Activated CD4-positive, alpha-beta T cell treated with anti-CD3 and anti-CD28 coated beads, Interleukin-2, amount 50 U/mL, for 4 hours (primary cell): Measurements from ENCODE around the gene NCAPG2.
"Not testable (repeated sequence)": the region's sequence is repeated elsewhere in the genome, so short reads cannot be mapped to it uniquely, and the experiment has no call there.

Experiments
- DNase-seq, 2 experiments: peaks; one replicate each; pipeline ENCODE4 v3.0.0-alpha.2; 2020

NCAPG2 gene

DNA sequence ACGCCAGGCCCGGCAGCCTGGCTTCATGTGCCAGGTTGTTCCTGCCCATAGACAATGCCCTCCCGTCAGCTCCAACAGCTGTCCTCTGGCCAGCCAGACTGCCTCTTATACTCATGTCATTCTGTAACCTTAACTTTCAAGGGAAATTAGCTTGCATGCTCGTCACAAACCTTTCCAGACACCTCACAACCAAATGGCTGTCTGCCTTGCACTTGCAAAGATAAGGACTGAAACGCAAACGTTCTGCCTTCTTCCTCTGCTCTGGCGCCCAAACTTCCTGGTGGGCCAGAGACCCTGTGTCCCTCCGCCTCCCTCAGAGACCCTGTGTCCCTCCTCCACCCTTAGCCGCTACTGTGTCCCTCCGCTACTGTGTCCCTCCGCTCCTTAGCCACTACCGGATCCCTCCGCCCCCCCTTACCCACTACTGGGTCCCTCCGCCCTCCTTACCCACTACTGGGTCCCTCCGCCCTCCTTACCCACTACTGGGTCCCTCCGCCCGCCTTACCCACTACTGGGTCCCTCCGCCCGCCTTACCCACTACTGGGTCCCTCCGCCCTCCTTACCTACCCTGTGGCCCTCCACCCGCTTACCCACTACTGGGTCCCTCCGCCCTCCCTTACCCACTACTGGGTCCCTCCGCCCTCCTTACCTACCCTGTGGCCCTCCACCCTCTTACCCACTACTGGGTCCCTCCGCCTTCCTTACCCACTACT is 37.5 kb downstream of the NCAPG2 start:
- DNase-seq = not testable (repeated sequence)

DNA sequence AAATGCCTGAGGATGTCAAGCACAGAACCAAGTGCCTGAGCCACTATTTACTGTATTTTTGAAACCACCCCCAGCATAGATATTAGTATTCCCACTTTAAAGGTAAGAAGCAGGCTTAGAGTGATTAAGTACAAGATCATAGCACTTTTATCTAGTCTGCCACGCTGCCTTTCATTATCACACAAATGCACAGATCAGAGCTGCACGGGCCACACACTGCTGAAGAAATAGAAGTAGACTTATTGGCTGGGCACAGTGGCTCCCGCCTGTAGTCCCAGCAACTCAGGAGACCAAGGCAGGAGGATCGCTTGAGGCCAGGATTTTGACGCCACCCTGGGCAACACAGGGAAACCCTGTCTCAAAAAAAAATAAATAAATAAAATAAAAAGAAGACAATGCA is 38.2 kb downstream of the NCAPG2 start:
- DNase-seq = no peak

DNA sequence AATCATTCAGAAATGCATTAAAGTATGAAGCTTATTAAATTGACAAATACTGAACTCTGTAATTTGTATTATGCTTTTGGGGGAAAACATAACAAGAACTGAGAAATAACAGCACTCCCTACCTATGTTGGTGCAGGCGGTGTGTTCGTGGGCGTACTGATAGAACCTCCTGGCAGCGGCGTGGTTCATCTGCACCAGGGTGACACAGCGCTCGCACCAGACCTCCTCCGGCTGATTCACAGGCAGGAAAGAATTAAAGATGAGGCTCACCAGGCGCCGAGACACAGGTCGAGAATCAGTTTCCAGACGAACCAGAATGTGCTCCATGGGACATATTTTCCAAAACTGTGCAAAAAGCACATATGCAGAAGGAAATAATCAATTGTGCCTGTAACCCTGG is 40.2 kb downstream of the NCAPG2 start:
- peak in 1 of 2 experiments; percentile 13 for DNase-seq

DNA sequence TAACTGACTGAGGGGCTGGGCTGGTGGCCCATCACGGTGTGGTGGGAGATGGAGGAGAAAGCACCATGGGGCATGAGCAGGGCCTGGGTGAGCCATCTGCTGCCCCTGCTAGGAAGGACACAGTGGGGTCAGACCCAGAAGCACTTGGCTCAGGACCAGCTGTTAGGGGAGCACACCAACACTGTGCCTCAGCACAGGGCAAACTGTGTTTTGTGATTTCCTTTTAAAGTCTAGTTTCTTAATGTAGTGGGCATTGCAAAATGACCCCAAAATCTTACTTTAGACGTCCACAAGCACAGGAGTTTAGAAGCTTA is 41.2 kb downstream of the NCAPG2 start:
- DNase-seq = no peak

DNA sequence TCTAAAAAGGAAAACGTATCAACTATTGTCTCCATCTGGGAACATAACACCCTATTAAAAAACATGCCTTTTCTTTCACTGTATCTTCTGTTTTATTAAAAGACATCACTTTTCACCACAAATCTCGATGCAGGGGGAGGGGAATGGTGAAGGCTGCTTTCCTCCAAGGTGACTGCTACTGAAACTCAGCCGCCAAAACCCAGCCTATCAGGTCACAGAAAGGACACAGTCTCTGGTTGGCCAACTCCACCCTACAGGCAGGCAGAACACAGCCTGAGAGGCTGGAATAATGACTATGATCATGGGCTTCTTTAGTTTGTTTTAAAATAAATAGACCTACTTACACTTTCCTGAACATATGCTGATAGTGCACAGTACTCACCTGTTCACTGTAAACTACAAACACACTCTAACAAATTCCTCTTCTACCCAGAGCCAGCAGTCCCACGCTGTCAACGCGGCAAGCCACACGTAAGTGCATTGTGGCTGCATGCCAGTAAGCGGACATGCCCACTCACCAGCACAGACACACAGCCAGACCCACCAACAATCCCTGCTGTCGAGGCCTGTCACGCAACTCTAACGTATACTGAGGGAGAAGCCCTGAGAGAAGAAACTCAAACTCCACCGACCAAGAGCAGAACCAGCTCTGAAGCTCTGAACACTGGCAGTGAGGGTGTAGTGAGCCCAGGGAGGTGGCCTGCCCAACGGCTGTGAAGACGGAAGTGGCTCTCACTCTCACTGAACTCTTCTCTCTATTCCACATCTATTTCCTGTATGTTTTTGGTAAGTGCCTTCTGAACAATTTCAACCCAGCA is 41.8 kb downstream of the NCAPG2 start:
- DNase-seq = no peak

DNA sequence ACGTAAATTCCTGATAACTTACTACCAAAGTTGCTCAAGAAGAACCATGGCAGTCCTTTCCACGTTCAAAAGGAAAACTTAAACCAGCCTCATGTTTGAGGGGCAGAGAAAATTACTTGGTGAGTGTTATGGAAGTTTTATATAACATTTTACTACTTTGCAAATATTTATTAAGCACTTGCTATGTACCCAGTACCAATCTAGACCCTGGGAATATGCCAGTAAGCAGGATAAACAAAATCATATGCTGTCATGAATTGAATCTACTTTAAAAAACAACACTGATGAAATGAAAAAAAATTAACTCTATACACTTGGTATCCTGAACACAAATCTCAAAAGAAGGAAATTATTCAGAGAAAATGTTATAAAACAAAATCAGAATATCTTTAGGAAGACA is 46.1 kb downstream of the NCAPG2 start:
- no peak for DNase-seq

DNA sequence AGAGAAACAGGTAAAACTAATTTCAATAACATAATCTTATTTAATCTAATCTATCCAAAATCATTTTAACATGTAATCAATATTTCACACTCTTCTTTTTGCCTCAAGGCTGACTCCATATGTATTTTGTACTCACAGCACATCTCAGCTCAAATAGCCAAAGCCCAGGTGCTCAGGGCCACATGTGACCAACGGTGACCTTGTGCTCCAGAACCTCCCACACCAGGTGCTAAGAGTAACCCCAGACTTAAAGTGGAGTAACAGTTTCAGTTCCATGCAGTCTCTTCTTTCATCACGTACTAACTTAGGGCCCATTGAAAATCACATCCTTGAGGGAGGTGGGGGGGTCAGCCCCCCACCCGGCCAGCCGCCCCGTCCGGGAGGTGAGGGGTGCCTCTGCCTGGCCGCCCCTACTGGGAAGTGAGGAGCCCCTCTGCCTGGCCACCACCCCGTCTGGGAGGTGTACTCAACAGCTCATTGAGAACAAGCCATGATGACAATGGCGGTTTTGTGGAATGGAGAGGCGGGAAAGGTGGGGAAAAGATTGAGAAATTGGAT is 47.3 kb downstream of the NCAPG2 start:
- no peak for DNase-seq

DNA sequence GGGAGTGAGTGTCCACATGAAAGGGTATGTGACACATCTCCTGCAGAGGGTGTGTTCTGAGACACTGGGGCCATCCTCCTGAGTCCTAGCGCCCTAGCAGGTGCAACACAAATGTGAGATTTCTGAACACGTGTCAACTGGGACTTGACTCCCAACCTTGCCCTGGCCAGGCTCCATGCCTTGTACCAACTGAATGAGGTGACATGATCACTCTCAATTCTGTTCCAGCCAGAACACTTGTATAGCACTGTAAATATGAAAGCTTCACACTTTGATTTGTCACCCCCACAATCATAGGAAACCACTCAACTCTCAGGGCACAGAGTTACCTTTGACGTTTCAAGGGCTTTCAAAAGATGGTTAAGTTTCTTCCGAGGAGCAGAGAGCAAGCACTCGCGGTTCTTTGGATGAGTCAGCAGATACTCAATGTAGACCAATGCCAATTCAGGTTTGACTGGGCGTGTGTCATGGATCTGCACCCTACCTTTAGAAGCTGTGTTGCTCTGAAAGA is 48.6 kb downstream of the NCAPG2 start:
- DNase-seq = no peak

DNA sequence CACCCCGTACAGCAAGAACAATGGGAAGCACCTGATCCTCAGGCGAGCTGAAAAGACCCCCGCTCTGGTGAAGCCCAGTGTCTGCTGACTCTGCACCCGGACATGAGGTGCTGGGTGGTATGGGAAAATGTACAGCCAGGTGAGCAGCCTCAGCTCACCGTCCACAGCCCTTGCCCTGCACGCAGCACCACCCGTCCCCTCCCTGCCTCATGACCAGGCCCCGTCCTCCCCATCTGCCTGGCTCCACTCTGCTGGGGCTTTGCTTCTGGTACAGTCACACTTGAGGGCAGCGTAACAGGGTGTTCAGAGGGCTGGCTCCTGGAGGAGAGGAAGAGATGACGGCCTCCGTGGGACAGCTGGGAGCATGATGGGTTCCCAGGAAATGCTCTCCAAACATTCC is 49.1 kb downstream of the NCAPG2 start:
- no peak for DNase-seq

DNA sequence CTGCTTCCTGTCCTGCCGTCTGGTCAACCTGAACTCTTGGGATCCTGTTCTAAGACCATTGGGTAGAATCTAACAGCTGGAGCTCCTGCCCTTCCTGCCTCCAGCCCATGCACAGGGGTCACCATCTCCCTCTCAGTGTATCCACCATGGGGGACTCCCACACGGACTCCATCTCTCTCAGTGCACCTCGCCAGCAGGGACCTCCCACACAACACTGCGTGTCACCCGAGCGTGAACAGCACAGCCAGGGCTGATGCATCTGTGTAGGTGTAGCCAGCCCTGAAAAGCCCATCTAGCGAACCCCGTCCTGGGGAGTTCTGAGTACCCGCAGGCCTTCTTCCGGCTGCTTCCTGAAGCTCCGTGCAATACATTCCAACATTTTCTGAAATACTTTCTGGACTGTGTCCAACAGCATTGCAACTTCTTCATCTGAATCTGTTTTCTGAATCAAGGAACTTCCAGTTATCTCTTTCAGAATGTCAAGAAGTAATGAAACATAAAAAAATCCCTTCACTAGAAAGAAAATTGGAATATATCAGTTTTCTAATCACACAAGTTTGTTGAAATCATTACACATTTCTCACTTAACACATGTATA is 52.5 kb downstream of the NCAPG2 start:
- DNase-seq = no peak

DNA sequence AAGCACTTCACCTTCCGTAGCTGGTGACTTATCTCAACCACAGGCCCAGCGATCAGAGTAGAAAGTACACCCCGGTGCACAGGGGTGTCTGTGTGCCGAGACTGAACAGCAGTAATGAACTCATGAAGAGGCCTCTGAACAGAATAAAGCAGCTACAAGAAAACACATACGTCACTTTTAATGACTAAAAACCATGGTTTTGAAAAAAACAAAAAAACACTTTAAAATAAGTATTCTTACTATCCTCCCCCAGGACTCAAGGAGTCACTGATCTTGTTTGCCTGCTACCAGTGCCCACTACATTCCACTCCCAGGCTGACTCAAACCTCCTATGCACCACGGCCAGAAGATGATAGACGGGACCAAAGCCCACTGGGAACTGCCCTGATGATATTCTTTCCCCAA is 53.8 kb downstream of the NCAPG2 start:
- no peak for DNase-seq

DNA sequence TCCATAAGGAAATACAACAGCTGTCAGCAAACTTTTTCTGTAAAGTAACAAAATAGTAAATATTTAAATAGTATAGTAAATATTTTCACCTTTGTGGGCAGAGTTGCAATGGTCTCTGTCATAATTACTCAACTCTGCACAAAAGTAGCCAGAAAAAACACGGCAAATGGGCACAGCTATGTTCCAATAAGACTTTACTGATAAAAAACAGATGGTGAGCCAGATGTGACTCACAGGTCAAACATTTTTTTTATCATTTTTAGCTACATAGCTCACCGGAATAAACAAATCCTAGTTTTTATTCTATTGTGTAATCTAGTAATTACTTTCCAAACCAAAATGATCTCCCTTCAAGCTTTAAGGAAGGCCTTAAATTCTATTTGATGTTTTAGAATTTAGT is 55.3 kb downstream of the NCAPG2 start:
- no peak for DNase-seq

DNA sequence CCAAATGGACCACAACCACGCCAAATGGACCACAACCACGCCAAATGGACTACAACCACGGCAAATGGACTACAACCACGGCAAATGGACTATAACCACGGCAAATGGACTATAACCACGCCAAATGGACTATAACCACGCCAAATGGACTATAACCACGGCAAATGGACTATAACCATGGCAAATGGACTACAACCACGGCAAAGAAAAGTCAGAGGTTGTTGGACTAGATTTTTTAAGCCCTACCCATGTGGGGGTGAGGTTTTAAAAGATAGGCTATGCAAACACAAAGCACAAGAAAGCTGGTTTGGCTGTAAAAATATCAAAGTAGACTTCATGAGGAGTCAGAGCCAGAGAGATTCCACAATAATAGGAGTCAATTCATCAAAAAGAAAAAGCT is 55.8 kb downstream of the NCAPG2 start:
- no peak for DNase-seq

DNA sequence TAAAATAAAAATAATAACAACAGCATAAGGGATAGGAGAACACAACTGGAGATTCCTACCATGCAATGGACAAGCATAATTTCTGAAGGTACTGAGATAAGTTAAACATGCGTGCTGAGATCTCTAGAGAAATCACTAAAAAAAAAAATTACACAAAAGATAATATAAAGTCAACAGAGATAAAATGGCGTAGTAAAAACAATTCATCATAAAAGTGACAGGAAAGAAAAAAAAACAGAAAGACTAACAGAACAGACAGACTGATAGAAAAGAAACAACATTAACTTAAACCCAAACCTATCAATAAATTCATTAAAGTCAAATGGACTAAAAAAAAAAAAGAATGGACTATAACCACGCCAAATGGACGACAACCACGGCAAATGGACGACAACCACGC is 56.4 kb downstream of the NCAPG2 start:
- no peak for DNase-seq

DNA sequence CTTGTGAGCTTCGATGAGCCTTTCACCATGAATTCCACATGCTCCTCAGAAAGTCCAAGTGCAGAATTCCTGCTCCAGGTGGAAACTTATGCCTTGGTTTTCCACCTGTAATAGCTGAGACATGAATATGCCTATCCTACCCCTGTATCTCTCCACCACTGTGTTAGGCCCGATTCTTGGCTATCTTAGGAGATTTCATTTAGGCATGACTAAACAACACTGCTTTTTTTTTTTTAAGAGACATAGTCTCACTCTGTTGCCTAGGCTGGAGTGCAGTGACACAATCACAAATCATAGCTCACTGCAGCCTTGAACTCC is 57.2 kb downstream of the NCAPG2 start:
- no peak for DNase-seq

DNA sequence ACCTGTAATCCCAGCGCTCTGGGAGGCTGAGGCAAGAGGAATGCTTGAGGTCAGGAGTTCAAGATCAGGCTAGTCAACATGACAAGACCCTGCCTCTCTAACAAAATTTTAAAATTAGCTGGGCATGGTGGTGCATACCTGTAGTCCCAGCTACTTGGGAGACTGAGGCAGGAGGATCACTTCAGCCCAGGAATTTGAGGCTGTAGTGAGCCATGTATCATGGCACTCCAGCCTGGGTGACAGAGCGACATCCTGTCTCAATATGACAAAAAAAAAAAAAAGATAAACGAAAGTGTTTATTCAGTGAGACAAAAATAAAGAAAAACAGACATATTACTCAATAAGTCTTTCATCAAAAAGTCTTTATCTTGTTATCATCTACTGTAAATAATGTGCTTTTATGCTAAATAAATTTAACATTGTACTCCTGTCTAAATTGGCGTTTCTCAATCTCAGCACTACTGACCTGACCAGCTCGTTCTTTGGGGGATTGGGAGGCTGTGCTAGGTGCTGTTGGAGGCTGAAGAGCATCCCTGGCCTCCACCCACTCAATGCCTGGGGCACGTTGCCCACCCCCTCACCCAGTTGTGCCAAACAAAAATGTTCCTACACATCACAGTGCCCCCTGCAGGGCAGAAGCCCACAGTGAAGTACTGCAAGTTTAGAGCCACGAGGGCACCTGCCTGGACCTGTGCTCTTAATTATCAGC is 57.7 kb downstream of the NCAPG2 start:
- no peak for DNase-seq

DNA sequence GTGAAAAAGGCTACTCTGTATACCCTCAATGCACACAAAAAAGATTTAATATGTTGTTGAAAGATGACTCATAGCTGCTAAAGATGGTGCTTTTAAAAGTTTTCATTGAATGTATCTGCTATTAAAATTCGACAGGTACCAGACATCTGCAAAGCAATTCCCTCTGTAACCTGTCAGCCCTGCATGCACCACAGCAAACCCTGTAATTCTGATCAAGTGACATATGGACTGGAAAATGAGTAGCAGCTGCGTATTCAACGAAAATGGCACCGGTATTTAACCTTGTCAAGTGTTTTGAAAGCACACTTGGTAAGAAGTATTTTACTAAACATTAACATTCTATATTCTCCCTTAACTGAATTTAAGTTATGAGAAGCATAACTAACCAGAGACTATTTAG is 58.8 kb downstream of the NCAPG2 start:
- DNase-seq = no peak

DNA sequence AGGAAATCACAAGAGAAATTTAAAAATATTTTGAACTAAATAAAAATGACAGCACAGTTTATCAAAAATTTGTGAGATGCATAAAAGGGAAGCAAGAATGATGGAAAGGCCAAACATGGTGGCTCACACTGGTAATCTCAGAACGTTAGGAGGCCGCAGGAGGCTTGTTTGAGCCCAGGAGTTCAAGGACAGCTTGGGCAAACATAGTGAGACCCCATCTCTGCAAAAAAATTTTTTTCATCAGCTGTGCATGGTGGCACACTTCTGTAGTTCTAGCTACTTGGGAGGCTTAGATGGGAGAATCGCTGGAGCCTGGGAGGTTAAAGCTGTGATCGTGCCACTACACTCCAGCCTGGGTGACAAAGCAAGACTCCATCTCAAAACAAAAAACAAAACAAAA is 62.5 kb downstream of the NCAPG2 start:
- DNase-seq = no peak

DNA sequence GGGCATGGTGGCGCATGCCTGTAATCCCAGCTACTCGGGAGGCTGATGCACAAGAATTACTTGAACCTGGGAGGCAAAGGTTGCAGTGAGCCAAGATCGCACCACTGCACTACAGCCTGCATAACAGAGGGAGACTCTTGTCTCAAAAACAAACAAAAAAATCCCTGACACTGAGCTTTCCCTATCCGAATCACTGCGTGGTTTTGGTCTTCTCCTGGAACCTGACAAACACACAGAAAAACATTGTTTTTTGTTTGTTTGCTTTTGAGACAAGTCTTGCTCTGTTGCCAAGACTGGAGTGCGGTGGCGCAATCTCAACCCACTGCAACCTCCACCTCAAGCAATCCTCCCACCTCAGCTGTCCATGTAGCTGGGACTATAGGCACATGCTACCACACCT is 66.6 kb downstream of the NCAPG2 start:
- DNase-seq = no peak

DNA sequence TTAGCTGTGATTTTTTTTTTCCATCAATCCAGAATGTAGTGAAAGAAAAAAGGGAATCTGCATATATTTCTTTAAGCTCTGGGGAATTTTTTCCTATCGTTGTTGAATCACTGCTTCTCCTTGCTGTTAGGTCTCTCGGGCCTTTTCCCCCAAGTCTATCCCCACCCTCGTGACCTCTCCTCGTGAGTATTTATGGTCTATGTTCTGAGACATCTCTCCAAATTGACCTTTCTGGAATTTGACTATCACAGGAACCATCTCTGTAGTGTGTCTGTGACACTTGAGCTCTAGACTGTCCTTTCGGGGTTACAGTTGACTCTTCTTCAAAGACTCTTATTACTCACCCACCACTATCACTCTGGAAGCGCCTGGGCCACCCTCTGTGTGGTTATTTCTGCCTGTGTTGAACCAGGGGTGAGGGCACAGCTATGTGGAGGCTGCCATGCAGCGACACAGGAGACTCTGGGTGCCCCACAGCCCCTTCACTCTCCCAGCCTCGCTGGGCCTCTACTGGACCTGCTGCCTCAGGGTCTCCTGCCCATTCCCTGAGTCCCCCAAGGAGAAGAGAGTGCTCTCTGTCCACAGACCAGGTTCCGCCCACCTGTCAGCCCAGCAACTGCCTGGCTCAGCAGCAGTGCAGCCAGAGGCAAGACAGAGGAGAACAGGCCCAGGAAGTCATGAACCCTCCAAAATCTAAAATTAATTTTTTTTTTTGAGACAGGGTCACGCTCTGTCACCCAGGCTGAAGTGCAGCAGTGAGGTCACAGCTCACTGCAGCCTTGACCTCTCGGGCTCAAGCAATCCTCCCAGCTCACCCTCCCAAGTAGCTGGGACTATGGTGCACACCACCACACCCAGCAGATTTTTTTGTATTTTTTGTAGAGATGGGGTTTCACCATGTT is 71.3 kb downstream of the NCAPG2 start:
- DNase-seq = no peak

DNA sequence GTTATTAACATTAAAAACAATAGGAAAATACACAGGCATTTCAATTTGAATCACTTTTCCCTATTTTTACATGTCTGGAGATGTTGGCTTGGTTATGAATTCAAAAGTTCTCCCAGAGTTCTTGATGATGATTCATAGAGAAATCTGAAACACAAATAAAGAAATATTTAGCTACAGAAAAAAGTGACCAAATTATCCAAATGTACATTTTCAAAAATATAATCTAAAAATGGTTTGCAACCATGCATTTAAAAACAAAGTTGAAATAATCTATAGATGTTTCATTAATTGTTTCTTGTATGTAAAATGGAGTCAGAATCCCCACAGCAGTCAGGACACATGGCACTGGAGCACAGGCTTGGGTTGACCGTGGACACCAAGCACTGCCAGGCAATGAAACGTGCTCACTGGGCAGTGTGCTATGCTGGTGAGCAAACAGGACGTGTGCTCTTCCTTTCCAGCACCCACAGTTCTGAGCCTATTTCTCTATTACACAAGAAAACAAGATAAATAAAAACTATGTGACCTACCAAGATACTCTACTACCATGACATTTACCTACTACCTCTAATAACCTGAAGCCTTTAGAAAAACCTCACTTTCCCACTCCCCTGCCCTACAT is 72.9 kb downstream of the NCAPG2 start:
- no peak for DNase-seq

DNA sequence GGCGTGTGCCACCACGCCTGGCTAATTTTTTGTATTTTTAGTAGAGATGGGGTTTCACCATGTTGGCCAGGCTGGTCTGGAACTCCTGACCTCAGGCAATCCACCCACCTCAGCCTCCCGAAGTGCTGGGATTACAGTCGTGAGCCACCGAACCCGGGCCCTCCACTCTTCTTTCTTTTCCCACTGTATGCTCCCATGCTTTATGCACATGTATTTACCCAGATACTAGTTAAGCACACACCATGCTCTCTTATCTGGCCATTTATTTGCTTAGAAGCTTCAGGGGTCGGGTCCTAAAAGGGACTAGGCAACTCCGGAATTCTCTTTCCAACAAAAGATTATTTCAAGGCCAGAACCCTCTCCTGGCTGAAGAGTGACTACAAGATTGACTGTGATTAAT is 78.3 kb downstream of the NCAPG2 start:
- not testable (repeated sequence) for DNase-seq
